Myocyte (in vitro differentiated cells): ENCODE measurements around the gene RBPJL. TPM values are rescaled to one million over a fixed set of nuclear protein-coding genes. Genes with fewer than 3 reads are reported as not detected.

ENCODE experiments used
- DNase-seq: peaks from one replicate; pipeline ENCODE4 v3.0.0-alpha.2; 2012; ENCODE audit warnings: low read depth
- polyA plus RNA-seq: library from polyadenylated mRNA; unstranded; fragments of >200 nt; gene quantifications from one replicate; pipeline ENCODE4 v1.2.1, GENCODE V29; 2012; ENCODE audit warnings: missing spikeins
- total RNA-seq: library from RNA; depleted of rRNA; stranded (reverse); fragments of >200 nt; gene quantifications from 2 replicates; pipeline ENCODE4 v1.2.3, GENCODE V29; 2014

RBPJL gene
- not detected in 2 replicates for total RNA-seq
- not detected for polyA plus RNA-seq

DNA sequence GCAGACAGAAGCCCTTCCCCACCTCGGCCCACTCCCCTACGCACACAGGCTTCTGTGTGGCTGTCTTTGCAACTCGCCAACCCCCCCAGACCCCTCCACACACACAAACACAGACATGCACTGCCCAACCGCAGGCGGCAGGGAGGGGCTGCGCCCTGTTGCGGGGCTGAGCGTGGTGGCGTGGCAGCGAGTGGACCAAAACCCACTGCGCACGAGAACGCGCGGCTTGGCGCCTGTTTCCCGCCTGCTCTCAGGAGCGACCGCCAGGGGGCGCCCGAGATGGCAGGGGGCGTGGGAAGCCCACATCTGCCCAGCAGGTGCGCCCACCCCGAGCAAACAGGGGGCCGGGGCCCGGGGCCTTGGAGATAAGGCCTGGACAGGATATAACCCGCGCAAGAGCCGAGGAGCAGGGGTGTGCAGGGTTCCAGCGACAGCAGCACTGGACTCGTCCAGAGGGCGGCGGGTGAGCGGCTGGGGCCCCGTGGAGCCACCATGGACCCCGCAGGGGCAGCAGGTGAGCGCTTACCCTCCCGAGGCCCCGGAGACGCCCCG is at the start of gene RBPJL:
RBPJL (plus strand) TSS at position 410 of the 552 bp plus-strand sequence; CDS start at position 493, 83 bp downstream.
- no peak for DNase-seq

- DNase-seq: no peak
Observed at GRCh38 chr20:45257161-45257560, 49.5 kb upstream of the RBPJL start.

GRCh38 chr20:45257711-45258110 is 48.9 kb upstream of the RBPJL start:
- no peak for DNase-seq

DNA sequence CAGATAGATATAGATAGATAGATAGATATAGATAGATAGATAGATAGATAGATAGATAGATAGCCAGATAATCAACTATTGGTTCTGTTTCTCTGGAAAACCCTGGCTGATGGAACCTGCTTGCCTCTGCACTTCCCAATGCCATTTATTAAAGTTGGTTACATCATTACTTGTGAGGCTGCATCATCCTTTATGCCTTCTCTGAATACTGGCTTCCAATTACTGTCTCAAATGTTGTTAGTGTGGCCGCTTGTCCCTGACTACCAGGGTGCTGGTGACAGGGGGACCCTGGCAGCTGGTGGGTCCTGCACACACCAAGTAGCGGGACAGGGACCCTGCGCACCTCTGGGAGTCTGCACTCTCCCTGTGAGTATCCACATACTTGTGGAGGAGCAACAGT is 48.4 kb upstream of the RBPJL start:
- no peak for DNase-seq

GRCh38 chr20:45258664-45259063 is 48.0 kb upstream of the RBPJL start:
- no peak for DNase-seq

GRCh38 chr20:45263556-45264266 is 42.9 kb upstream of the RBPJL start:
- no peak for DNase-seq

- no peak for DNase-seq
Observed at GRCh38 chr20:45266977-45267376, 39.7 kb upstream of the RBPJL start.

- no peak for DNase-seq
Observed at GRCh38 chr20:45268531-45268930, 38.1 kb upstream of the RBPJL start.

DNA sequence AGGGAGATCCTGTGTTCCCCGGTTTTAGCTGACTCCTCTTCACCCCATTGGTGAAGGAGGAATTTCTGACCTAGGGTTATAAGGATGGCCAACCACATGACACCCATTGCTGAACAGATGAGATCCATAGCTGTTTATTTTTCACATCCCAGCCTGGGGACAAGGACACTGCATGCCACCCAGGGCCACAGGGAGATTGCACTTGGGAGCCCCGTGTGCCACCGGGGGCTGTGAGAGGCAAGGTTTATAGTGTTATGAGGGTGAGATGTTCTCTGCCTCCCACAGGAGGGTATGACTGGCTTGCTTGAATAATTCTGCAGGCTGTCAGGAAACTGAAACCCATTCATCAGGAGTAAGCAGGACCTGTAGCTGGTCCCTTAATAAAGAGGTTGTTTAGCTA is 37.6 kb upstream of the RBPJL start:
- no peak for DNase-seq

DNA sequence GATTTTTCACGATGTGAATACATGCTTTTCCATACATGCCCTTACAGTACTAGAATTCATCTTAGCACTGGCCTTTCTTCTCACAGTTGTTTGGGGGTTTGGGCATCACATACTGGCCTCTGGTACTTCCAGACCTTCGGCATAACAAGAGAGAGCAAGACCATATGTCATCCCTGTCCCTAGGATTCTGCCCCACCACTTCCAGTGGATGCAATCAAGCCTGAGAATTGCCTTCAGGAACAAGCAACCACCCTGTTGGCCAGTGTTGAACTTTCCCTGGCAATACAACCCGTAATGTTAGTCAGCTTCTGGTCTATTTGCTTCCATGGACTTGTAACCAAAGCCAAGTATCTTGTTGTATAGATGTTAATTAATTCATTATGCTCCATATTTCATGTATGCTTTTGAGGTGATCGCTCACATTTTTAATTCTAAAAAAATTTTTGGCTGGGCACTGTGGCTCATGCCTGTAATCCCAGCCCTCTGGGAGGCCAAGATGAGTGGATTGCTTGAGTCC is 36.8 kb upstream of the RBPJL start:
- no peak for DNase-seq

DNA sequence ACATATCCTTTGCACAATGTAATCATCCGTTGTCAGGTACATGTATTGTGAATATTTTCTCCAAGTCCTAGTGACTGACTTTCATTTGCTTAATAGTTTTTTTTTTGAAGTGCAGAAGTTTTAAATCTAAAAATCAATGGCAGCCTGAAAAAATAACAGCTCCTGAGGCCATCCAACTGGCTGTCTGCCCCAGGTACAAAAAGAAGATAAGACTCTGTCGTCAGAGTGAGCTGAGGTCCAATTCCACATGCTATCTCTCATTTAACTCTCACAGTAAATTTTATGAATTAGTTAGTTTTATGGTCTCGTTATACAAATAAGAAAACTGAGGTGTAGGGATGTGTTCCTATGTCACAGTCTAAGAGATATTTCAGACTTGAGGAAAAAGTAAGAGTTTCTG is 31.3 kb upstream of the RBPJL start:
- no peak for DNase-seq

DNA sequence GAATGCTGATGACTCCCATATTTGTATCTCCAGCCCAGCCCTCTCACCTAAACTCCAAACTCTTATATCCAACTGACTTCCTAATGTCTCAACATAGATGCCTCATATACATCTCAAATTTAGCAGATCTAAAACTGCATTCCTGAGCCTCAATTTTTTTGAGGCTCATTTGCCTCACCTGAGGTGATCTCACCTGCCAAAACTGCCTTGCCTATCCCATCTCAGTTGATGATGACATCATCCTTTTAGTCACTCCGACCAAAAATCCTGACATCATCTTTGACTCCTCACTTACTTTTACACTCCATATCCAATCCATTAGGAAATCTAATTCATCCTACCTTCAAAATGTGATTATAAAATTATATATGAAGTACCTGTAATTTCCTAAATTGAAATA is 26.6 kb upstream of the RBPJL start:
- DNase-seq: no peak

DNA sequence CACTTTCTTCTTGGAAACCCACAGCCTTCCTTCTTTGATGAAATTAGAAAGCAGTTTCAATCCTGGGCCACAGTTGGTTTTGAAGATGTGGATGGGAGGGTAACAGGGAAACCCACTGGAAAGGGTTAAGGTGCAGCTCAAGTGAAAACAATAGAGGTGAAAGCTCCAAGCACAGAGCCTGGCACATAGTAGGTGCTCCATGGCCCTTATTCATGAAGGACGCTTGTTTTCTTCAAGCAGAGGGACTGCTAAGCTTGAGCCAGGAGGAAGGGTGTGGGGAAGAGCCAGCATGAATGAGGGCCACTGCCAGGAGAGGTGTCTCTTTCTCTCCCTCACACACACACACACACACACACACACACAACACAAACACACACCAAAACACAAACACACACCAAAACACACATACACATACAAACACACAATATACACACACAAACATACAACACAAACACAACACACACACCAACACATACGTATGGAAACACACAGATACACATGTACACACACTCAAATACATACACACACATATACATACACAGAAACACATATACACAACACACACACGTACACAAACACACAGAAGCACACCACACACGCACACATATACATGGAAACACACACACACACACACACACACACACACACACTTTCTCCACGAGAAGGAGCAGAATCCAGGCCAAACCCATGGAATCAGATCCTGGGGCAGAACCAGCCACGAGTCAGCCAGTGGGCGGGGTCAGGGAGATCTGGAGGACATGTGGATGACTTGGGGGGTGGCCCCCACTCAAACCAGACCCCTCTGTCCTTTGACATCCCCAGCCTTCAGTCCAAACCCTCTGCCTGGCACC is 23.7 kb upstream of the RBPJL start:
- DNase-seq: no peak

- no peak for DNase-seq
Observed at GRCh38 chr20:45283551-45284057, 23.0 kb upstream of the RBPJL start.

- no peak for DNase-seq
Observed at GRCh38 chr20:45288376-45288775, 18.3 kb upstream of the RBPJL start.

DNA sequence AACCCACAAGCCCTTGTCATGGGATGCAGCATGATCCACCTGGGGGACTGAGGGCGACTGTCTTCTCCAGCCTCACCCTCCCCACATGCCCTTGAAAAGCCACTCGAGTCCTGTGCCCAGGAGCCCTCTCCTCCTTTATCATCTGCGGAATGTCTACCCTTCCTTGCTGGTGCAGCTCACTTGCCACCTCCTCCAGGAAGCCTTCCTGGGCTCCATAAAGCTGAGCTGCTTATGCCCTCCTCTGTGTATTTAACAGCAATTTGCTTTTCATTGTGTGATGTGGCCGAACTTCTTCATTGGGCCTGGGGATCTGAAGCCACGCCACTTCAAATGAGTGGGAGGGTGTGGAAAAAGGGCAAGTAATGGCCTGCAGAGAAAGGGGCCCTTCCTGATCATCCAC is 17.8 kb upstream of the RBPJL start:
- DNase-seq: no peak

DNA sequence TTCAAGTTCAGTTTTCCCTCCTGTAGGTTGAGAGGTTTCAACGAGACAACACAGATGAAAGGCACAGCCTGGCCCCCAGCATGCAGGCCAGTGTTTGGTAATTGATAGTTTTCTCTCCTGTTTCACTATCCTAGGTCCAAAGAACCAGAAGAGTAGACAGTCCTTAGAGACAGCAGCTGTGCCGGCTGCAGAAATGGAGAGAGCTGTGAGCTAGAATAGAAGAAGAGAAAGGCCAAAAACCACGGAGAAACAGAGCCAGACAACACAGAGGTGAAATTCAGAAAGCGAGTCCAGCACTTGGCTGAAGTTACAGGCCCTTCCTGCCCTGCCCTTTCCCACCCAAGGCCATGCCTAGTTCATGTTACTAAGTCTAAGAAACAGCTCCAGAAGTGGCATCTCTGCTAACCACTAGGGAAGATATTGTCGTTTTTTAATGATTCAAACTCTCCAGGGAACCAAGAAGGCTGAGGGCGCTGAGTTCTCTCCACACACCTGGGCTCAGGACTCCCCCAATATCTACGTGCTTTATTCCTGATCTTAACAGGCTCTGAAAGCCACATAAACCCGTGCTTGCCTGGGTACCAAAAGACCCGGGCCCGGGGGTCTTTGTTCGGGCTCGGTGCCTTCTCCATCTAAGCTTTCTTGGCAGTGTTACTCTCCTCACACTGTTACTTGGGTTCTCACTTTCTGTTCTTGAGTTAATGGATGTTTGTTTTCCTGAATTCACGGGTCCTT is 16.5 kb upstream of the RBPJL start:
- no peak for DNase-seq

DNA sequence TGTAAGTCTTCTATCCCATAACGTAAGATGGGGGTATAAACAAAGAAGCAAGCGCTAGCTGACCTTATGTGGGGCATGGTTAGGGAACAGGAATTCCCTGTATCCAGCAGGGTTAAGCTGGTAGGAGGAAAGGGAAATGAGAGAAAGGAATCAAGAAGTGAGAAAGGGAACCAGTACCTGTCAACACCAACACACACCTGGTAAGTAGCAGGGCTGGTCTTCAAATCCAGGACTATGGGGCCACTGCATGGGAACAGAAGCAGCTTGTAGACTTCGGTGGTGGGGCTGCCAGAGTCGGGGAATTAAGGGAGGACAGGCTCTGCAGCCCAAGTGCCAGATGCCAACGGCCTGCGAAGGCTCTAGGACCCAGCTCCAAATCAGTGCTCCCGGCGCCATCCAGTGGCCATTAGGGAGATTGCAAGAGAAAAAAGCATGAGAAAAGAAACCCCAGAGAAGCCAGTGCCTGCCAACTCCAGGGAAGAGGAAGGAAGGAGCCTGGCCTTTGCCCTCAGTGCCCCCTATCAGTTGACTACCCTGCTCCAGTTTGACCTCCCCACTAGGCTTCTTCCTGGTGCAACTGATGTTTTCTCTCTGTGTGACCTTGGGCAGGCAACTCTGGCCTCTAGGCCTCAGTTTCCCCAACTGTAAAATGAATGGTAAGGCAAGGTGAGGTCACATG is 15.8 kb upstream of the RBPJL start:
- DNase-seq: peak; percentile 88

DNA sequence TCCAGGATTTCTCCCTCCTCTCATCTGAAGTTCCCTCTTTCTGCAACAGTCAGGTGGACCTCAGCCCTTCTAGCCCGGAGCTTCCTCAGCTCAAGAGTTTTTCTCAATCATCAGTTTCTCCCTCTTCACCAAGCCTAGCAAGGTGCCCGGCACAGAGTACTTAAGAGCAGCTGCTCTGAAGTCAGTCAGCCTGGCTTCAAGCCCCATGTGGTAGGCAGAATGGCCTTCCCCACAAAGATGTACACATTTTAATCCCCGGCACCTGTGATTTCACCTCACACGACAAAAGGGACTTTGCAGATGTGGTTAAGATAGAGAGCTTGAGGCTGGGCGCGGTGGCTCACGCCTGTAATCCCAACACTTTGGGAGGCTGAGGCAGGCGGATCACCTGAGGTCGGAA is 15.1 kb upstream of the RBPJL start:
- no peak for DNase-seq

GRCh38 chr20:45292343-45292742 is 14.3 kb upstream of the RBPJL start:
- no peak for DNase-seq
